ENCODE results near the gene NDRG2. TPM values are rescaled to one million over a fixed set of nuclear protein-coding genes. Genes with fewer than 3 reads are reported as not detected.
"Not testable (repeated sequence)": the region's sequence is repeated elsewhere in the genome, so short reads cannot be mapped to it uniquely, and the experiment has no call there.

NDRG2 gene
- total RNA-seq, 1 donor from 2014 or later, result 5.6 TPM

GRCh38 chr14:21015312-21015711 is 9.5 kb downstream of the NDRG2 start:
- intact Hi-C loops (cut with micrococcal nuclease), result no loop called here

- intact Hi-C loops (cut with micrococcal nuclease), result loop anchor here (1.0 kb wide), 3 partner anchors 26 to 90 kb away; no protein-coding TSS in a partner anchor
Observed at GRCh38 chr14:21014761-21015190, 10.1 kb downstream of the NDRG2 start.

GRCh38 chr14:21011136-21011535 is 13.7 kb downstream of the NDRG2 start:
- intact Hi-C loops (cut with micrococcal nuclease), result no loop called here

GRCh38 chr14:21009721-21010120 is 15.1 kb downstream of the NDRG2 start:
- intact Hi-C loops (cut with micrococcal nuclease), result not testable (repeated sequence)

- intact Hi-C loops (cut with micrococcal nuclease), result no loop called here
Observed at GRCh38 chr14:21003788-21004346, 21.0 kb downstream of the NDRG2 start.

GRCh38 chr14:21001218-21001617 is 23.6 kb downstream of the NDRG2 start:
- intact Hi-C loops (cut with micrococcal nuclease), result no loop called here

- intact Hi-C loops (cut with micrococcal nuclease), result no loop called here
Observed at GRCh38 chr14:20999591-20999990, 25.3 kb downstream of the NDRG2 start.

- intact Hi-C loops (cut with micrococcal nuclease), result no loop called here
Observed at GRCh38 chr14:20998674-20999366, 26.0 kb downstream of the NDRG2 start, which contains the start of gene SLC39A2. TSS of gene SLC39A2 (plus strand) at chr14:20999293. CDS start at chr14:20999447, 154 bp downstream.

- intact Hi-C loops (cut with micrococcal nuclease), result no loop called here
Observed at GRCh38 chr14:20998139-20998538, 26.7 kb downstream of the NDRG2 start.

- intact Hi-C loops (cut with micrococcal nuclease), result no loop called here
Observed at GRCh38 chr14:20997564-20997963, 27.3 kb downstream of the NDRG2 start.

- intact Hi-C loops (cut with micrococcal nuclease), result no loop called here
Observed at GRCh38 chr14:20997115-20997514, 27.7 kb downstream of the NDRG2 start.

- intact Hi-C loops (cut with micrococcal nuclease), result no loop called here
Observed at GRCh38 chr14:20996521-20996920, 28.3 kb downstream of the NDRG2 start.

GRCh38 chr14:20989787-20990600 is 34.9 kb downstream of the NDRG2 start, which contains the start of gene METTL17:
TSS of gene METTL17 (plus strand) at chr14:20989980. CDS start at chr14:20990003, 23 bp downstream.
- intact Hi-C loops (cut with micrococcal nuclease), result loop anchor here (1.0 to 5.0 kb wide), 4 partner anchors 19 to 487 kb away; partner anchors contain the start of genes RAB2B, RNASE4 and TOX4

GRCh38 chr14:20989471-20989786 is 35.4 kb downstream of the NDRG2 start:
- intact Hi-C loops (cut with micrococcal nuclease), result loop anchor here (1.0 kb wide), 2 partner anchors 18 to 305 kb away; partner anchors contain the start of gene RNASE4

- intact Hi-C loops (cut with micrococcal nuclease), result loop anchor here (1.0 kb wide), 2 partner anchors 18 to 305 kb away; partner anchors contain the start of gene RNASE4
Observed at GRCh38 chr14:20988717-20989470, 36.0 kb downstream of the NDRG2 start.

- intact Hi-C loops (cut with micrococcal nuclease), result no loop called here
Observed at GRCh38 chr14:20986811-20987210, 38.0 kb downstream of the NDRG2 start.

GRCh38 chr14:20985650-20986049 is 39.2 kb downstream of the NDRG2 start:
- intact Hi-C loops (cut with micrococcal nuclease), result not testable (repeated sequence)

- intact Hi-C loops (cut with micrococcal nuclease), result no loop called here
Observed at GRCh38 chr14:20982646-20983369, 42.1 kb downstream of the NDRG2 start.

GRCh38 chr14:20980906-20981305 is 44.0 kb downstream of the NDRG2 start:
- intact Hi-C loops (cut with micrococcal nuclease), result no loop called here

- intact Hi-C loops (cut with micrococcal nuclease), result no loop called here
Observed at GRCh38 chr14:20978687-20979086, 46.2 kb downstream of the NDRG2 start.
